ENCODE results near the gene OCA2.

OCA2 gene

DNA sequence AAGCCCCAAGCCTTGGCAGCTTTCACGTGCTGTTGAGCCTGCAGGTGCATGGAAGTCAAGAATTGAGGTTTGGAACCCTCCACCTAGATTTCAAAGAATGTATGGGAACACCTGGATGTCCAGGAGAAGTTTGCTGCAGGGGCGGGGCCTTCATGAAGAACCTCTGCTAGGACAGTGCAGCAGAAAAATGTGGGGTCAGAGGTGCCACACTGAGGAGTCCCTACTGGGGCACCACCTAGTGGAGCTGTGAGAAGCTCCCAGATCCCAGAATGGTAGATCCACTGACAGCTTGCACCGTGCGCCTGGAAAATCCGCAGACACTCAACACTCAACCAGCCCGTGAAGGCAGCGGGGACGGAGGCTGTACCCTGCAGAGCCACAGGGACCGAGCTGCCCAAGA is 201.6 kb downstream of the OCA2 start:
- H3K9me2 ChIP-seq (replicated peaks; ENCODE audit: low read depth, low read length), result no peaks in the 10 kb centered on the region
- no peaks in the 10 kb centered on the region for H3K79me2 ChIP-seq (ENCODE audit: insufficient read depth, low read length)
- H2AFZ ChIP-seq (ENCODE audit: low read length), result no peak overlapping the region
- H3K36me3 ChIP-seq (ENCODE audit: insufficient read depth, low read length), result no peaks in the 10 kb centered on the region
- no peak overlapping the region for H3K9ac ChIP-seq (ENCODE audit: low read depth, low read length, poor library complexity, severe bottlenecking)
- H3K4me3 ChIP-seq (ENCODE audit: low read length, poor library complexity, severe bottlenecking), result no peak overlapping the region
- TF ChIP-seq, protein P1, sequence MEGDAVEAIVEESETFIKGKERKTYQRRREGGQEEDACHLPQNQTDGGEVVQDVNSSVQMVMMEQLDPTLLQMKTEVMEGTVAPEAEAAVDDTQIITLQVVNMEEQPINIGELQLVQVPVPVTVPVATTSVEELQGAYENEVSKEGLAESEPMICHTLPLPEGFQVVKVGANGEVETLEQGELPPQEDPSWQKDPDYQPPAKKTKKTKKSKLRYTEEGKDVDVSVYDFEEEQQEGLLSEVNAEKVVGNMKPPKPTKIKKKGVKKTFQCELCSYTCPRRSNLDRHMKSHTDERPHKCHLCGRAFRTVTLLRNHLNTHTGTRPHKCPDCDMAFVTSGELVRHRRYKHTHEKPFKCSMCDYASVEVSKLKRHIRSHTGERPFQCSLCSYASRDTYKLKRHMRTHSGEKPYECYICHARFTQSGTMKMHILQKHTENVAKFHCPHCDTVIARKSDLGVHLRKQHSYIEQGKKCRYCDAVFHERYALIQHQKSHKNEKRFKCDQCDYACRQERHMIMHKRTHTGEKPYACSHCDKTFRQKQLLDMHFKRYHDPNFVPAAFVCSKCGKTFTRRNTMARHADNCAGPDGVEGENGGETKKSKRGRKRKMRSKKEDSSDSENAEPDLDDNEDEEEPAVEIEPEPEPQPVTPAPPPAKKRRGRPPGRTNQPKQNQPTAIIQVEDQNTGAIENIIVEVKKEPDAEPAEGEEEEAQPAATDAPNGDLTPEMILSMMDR (conservative IDR thresholded peaks at IDR 0.05; ENCODE audit: low read length), result no peak
- H3F3A ChIP-seq (ENCODE audit: low read depth), result no peaks in the 10 kb centered on the region
- H3K9me3 ChIP-seq (ENCODE audit: insufficient read depth, low read depth, low read length), result no peaks in the 10 kb centered on the region; the same call in 1 of the 2 replicates
- no peaks in the 10 kb centered on the region for H3K4me1 ChIP-seq (ENCODE audit: insufficient read depth, low read length, poor library complexity, severe bottlenecking)
- no peak overlapping the region for H3K4me2 ChIP-seq (ENCODE audit: low read depth, low read length, poor library complexity, severe bottlenecking)
- H3K27me3 ChIP-seq (ENCODE audit: insufficient read depth, low read length, poor library complexity, severe bottlenecking), result no peaks in the 10 kb centered on the region
- H4K20me1 ChIP-seq (ENCODE audit: insufficient read depth, low read length, poor library complexity, severe bottlenecking), result no peaks in the 10 kb centered on the region

DNA sequence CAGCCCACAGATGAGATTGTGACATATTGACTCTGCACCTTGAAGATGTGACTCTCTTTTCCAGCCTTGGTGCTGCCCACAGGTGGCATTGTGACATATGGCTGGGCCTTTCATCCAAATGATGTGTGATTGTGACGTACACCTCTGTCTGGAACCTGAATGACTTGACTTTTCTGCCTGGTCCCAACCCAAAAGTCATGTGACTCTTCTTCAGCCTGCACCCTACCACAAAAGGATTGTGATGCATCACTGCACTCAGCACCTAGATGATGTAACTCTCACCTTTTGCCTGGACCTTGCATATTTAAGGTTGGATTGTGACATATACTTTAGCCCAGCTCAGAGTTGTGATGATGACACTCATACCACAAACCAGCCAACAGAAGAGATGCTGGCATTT is 204.5 kb downstream of the OCA2 start:
- TF ChIP-seq EZH2phosphoT487 (IDR thresholded peaks at IDR 0.05; ENCODE audit: borderline replicate concordance), result no peak
- TF ChIP-seq, protein P1 (conservative IDR thresholded peaks at IDR 0.05; ENCODE audit: low read length), result no peak
- Histone ChIP-seq H3K79me2 (ENCODE audit: insufficient read depth, low read length) (no peaks in the 10 kb centered on the region), H3K9ac (ENCODE audit: low read depth, low read length, poor library complexity, severe bottlenecking) (no peak overlapping the region), H3K36me3 (ENCODE audit: insufficient read depth, low read length) (no peaks in the 10 kb centered on the region), H3K9me2 (replicated peaks; ENCODE audit: low read depth, low read length) (no peaks in the 10 kb centered on the region), H3F3A (ENCODE audit: low read depth) (no peaks in the 10 kb centered on the region), H3K4me1 (ENCODE audit: insufficient read depth, low read length, poor library complexity, severe bottlenecking) (no peaks in the 10 kb centered on the region), H3K4me2 (ENCODE audit: low read depth, low read length, poor library complexity, severe bottlenecking) (no peak overlapping the region), H3K27me3 (ENCODE audit: insufficient read depth, low read length, poor library complexity, severe bottlenecking) (no peaks in the 10 kb centered on the region), H2AFZ (ENCODE audit: low read length) (no peak overlapping the region), H3K9me3 (ENCODE audit: insufficient read depth, low read depth, low read length) (no peaks in the 10 kb centered on the region; the same call in 1 of the 2 replicates), H3K4me3 (ENCODE audit: low read length, poor library complexity, severe bottlenecking) (no peak overlapping the region), H4K20me1 (ENCODE audit: insufficient read depth, low read length, poor library complexity, severe bottlenecking) (no peaks in the 10 kb centered on the region)

DNA sequence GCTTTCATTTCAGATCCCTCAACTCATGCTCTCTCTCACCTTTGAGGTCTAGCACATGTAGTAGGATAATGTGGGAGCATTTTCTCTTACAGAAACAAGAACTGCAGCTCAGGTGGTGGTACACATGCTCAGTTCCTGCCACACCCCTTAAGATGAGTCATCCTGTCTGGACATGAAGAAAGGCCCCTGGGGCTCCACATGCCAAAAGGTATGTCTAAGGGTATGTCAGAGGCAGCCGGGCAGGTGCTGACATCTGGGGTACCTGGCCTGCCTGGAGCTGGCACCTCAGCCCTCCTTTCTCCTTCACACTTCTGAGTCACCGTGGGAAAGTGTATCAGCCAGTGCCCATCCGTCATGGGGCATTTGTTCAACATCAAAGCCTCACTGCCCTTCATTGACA is 209.9 kb downstream of the OCA2 start:
- Histone ChIP-seq H3K36me3 (ENCODE audit: insufficient read depth, low read length) (no peaks in the 10 kb centered on the region), H3K79me2 (ENCODE audit: insufficient read depth, low read length) (no peaks in the 10 kb centered on the region), H3K9me2 (replicated peaks; ENCODE audit: low read depth, low read length) (no peaks in the 10 kb centered on the region), H4K20me1 (ENCODE audit: insufficient read depth, low read length, poor library complexity, severe bottlenecking) (no peaks in the 10 kb centered on the region), H2AFZ (ENCODE audit: low read length) (no peak overlapping the region), H3K27me3 (ENCODE audit: insufficient read depth, low read length, poor library complexity, severe bottlenecking) (no peaks in the 10 kb centered on the region), H3K9ac (ENCODE audit: low read depth, low read length, poor library complexity, severe bottlenecking) (no peak overlapping the region), H3K4me2 (ENCODE audit: low read depth, low read length, poor library complexity, severe bottlenecking) (no peak overlapping the region), H3K4me3 (ENCODE audit: low read length, poor library complexity, severe bottlenecking) (no peak overlapping the region), H3F3A (ENCODE audit: low read depth) (no peaks in the 10 kb centered on the region), H3K4me1 (ENCODE audit: insufficient read depth, low read length, poor library complexity, severe bottlenecking) (no peaks in the 10 kb centered on the region), H3K9me3 (ENCODE audit: insufficient read depth, low read depth, low read length) (no peaks in the 10 kb centered on the region; the same call in 1 of the 2 replicates)
- TF ChIP-seq, protein P1 (conservative IDR thresholded peaks at IDR 0.05; ENCODE audit: low read length), result no peak
- TF ChIP-seq EZH2phosphoT487 (IDR thresholded peaks at IDR 0.05; ENCODE audit: borderline replicate concordance), result no peak

Data from Loucy (cell line).